Hepatocyte (in vitro differentiated cells): ENCODE measurements around the gene SUSD3. TPM values are rescaled to one million over a fixed set of nuclear protein-coding genes. Genes with fewer than 3 reads are reported as not detected.

ENCODE experiments used
- DNase-seq: peaks from one replicate; pipeline ENCODE4 v3.0.0-alpha.2; 2016; ENCODE audit warnings: low spot score
- H2AFZ ChIP-seq: fragments of 200-600 bp; sonication (generic); 2 replicates; pipeline ENCODE4 v1.6.0; 2016; ENCODE audit warnings: antibody characterized with exemption, mild to moderate bottlenecking
- H3K27ac ChIP-seq: fragments of 200-600 bp; sonication (generic); 2 replicates; pipeline ENCODE4 v1.5.1; 2016; ENCODE audit warnings: mild to moderate bottlenecking
- H3K27me3 ChIP-seq: fragments of 200-600 bp; sonication (generic); 2 replicates; pipeline ENCODE4 v1.6.1; 2016
- H3K36me3 ChIP-seq: fragments of 200-600 bp; sonication (generic); replicated peaks from 2 replicates; pipeline ENCODE4 v1.5.1; 2016; ENCODE audit warnings: low read depth; ENCODE audit not compliant: insufficient read depth
- H3K4me1 ChIP-seq: fragments of 200-600 bp; sonication (generic); 2 replicates; pipeline ENCODE4 v1.5.1; 2016; ENCODE audit warnings: mild to moderate bottlenecking, moderate library complexity; ENCODE audit not compliant: insufficient read depth
- H3K4me2 ChIP-seq: fragments of 200-600 bp; sonication (generic); 2 replicates; pipeline ENCODE4 v1.6.0; 2016
- H3K4me3 ChIP-seq: fragments of 200-600 bp; sonication (generic); 2 replicates; pipeline ENCODE4 v1.5.1; 2016; ENCODE audit warnings: mild to moderate bottlenecking
- H3K79me2 ChIP-seq: fragments of 200-600 bp; sonication (generic); 2 replicates; pipeline ENCODE4 v1.6.0; 2017; ENCODE audit warnings: mild to moderate bottlenecking
- H3K9me2 ChIP-seq: fragments of 200-600 bp; sonication (generic); replicated peaks from 2 replicates; pipeline ENCODE4 v1.6.0; 2017; ENCODE audit warnings: mild to moderate bottlenecking; ENCODE audit not compliant: insufficient read depth
- H3K9me3 ChIP-seq: fragments of 200-600 bp; sonication (generic); 2 replicates; pipeline ENCODE4 v1.5.1; 2016; ENCODE audit warnings: low read depth, mild to moderate bottlenecking
- H4K20me1 ChIP-seq: fragments of 200-600 bp; sonication (generic); 2 replicates; pipeline ENCODE4 v1.6.0; 2016; ENCODE audit warnings: mild to moderate bottlenecking; ENCODE audit not compliant: insufficient read depth, poor library complexity, severe bottlenecking
- CTCF ChIP-seq: fragments of 200-600 bp; sonication (generic); IDR thresholded peaks from 2 replicates; pipeline ENCODE4 v1.5.1; 2016; ENCODE audit warnings: antibody characterized with exemption, mild to moderate bottlenecking; ENCODE audit not compliant: poor library complexity
- EZH2 ChIP-seq: fragments of 200-600 bp; sonication (generic); IDR thresholded peaks from 2 replicates; pipeline ENCODE4 v1.6.1; 2016; ENCODE audit warnings: antibody characterized with exemption, mild to moderate bottlenecking, borderline replicate concordance
- EZH2phosphoT487 ChIP-seq: fragments of 200-600 bp; sonication (generic); IDR thresholded peaks from one replicate; pipeline ENCODE4 v1.6.1; 2018; ENCODE audit warnings: antibody characterized with exemption, mild to moderate bottlenecking, low read depth, moderate library complexity; ENCODE audit not compliant: unreplicated experiment, severe bottlenecking
- WGBS: methylation state at CpG from one replicate; pipeline ENCODE4 v1.1.6; 2016; ENCODE audit warnings: low lambda C conversion rate; ENCODE audit errors: missing lambda C conversion rate; 5-methylcytosine and 5-hydroxymethylcytosine counted together
- polyA plus RNA-seq: library from polyadenylated mRNA; unstranded; fragments of >200 nt; fragmentation: Nextera tagmentation; extraction: Ambion mirVana; gene quantifications from 2 replicates; pipeline ENCODE4 v1.2.1, GENCODE V29; 2016
- total RNA-seq: library from RNA; depleted of rRNA; stranded (reverse); fragments of >200 nt; gene quantifications from 2 replicates; pipeline ENCODE4 v1.2.3, GENCODE V29; 2014

The SUSD3 gene
- total and polyA plus RNA-seq, 2 experiments from 2014 or later = 11.4 to 17.3 TPM

GRCh38 chr9:93038918-93039317 lies 19.6 kb upstream of the SUSD3 start:
- no peaks in the 10 kb centered on the region for H3K4me1 ChIP-seq
- WGBS = 88% methylated on average over 6 of the region's 6 CpGs
- H3K4me3 ChIP-seq = no peak overlapping the region
- no peak overlapping the region for H3K27ac ChIP-seq
- no peaks in the 10 kb centered on the region for H3K9me3 ChIP-seq
- no peak for DNase-seq
- H3K9me2 ChIP-seq = no peaks in the 10 kb centered on the region
- TF ChIP-seq EZH2phosphoT487 (no peak), EZH2 (no peak)
- no peaks in the 10 kb centered on the region for H3K79me2 ChIP-seq
- H2AFZ ChIP-seq = no peak overlapping the region
- no peaks in the 10 kb centered on the region for H4K20me1 ChIP-seq
- no peaks in the 10 kb centered on the region for H3K36me3 ChIP-seq
- no peaks in the 10 kb centered on the region for H3K27me3 ChIP-seq
- no peak overlapping the region for H3K4me2 ChIP-seq

GRCh38 chr9:93039456-93039855 lies 19.0 kb upstream of the SUSD3 start:
- TF ChIP-seq EZH2phosphoT487 (no peak), EZH2 (no peak), CTCF (no peak)
- Histone ChIP-seq H4K20me1 (no peaks in the 10 kb centered on the region), H3K9me3 (no peaks in the 10 kb centered on the region), H3K27ac (no peak overlapping the region), H3K9me2 (no peaks in the 10 kb centered on the region), H3K27me3 (no peaks in the 10 kb centered on the region), H3K36me3 (no peaks in the 10 kb centered on the region), H3K4me3 (no peak overlapping the region), H3K79me2 (no peaks in the 10 kb centered on the region), H3K4me2 (no peak overlapping the region), H2AFZ (no peak overlapping the region), H3K4me1 (no peaks in the 10 kb centered on the region)
- WGBS = 86% methylated on average over 6 of the region's 6 CpGs
- DNase-seq = no peak

- 88% methylated on average over 10 of the region's 10 CpGs for WGBS
Measured at GRCh38 chr9:93039976-93040375, 18.5 kb upstream of the SUSD3 start.

GRCh38 chr9:93040409-93040808 lies 18.1 kb upstream of the SUSD3 start:
- no peak for DNase-seq
- Histone ChIP-seq H3K4me3 (no peak overlapping the region), H4K20me1 (no peaks in the 10 kb centered on the region), H3K27ac (no peak overlapping the region), H3K36me3 (no peaks in the 10 kb centered on the region), H3K4me1 (no peaks in the 10 kb centered on the region), H2AFZ (no peak overlapping the region), H3K27me3 (no peaks in the 10 kb centered on the region), H3K4me2 (no peak overlapping the region), H3K9me3 (no peaks in the 10 kb centered on the region), H3K79me2 (no peaks in the 10 kb centered on the region), H3K9me2 (no peaks in the 10 kb centered on the region)
- TF ChIP-seq EZH2 = no peak
- no peak for TF ChIP-seq CTCF
- TF ChIP-seq EZH2phosphoT487 = no peak
- WGBS = 91% methylated on average over 7 of the region's 7 CpGs

More at GRCh38 chr9:93039976-93040375, 18.5 kb upstream of the SUSD3 start:
- H3K9me3 ChIP-seq = no peaks in the 10 kb centered on the region
- no peaks in the 10 kb centered on the region for H3K9me2 ChIP-seq
- H3K4me3 ChIP-seq = no peak overlapping the region
- H2AFZ ChIP-seq = no peak overlapping the region
- H3K27me3 ChIP-seq = no peaks in the 10 kb centered on the region
- H3K36me3 ChIP-seq = no peaks in the 10 kb centered on the region
- TF ChIP-seq EZH2 = no peak
- H3K27ac ChIP-seq = no peak overlapping the region
- DNase-seq = no peak
- H3K79me2 ChIP-seq = no peaks in the 10 kb centered on the region
- no peak overlapping the region for H3K4me2 ChIP-seq
- no peaks in the 10 kb centered on the region for H3K4me1 ChIP-seq
- no peaks in the 10 kb centered on the region for H4K20me1 ChIP-seq
